OCI-LY3 (cell line): ENCODE measurements around the gene NSUN5.

Experiments used
- CTCF ChIP-seq: fragments of 200-600, 300-600 bp; sonication (generic); IDR thresholded peaks from 2 replicates; pipeline ENCODE4 v1.5.1; 2014; ENCODE audit warnings: antibody characterized with exemption, low read length, low read depth
- EZH2phosphoT487 ChIP-seq: fragments of 200-600 bp; shearing (Covaris generic); IDR thresholded peaks from 2 replicates; pipeline ENCODE4 v1.6.1; 2018; ENCODE audit warnings: antibody characterized with exemption, mixed run types, low read depth

GRCh38 chr7:73307436-73307835 lies 1.2 kb downstream of the NSUN5 start:
- no peak for TF ChIP-seq CTCF
- no peak for TF ChIP-seq EZH2phosphoT487
